Measurements from ENCODE around the gene PTCH2. TPM values are rescaled to one million over a fixed set of nuclear protein-coding genes. Genes with fewer than 3 reads are reported as not detected.

PTCH2 gene
- total and polyA plus RNA-seq, 2 of the 13 experiments (the other 11 are each of a cell fraction or from before 2014, with no cell fraction given): 0.60 to 1.5 TPM

DNA sequence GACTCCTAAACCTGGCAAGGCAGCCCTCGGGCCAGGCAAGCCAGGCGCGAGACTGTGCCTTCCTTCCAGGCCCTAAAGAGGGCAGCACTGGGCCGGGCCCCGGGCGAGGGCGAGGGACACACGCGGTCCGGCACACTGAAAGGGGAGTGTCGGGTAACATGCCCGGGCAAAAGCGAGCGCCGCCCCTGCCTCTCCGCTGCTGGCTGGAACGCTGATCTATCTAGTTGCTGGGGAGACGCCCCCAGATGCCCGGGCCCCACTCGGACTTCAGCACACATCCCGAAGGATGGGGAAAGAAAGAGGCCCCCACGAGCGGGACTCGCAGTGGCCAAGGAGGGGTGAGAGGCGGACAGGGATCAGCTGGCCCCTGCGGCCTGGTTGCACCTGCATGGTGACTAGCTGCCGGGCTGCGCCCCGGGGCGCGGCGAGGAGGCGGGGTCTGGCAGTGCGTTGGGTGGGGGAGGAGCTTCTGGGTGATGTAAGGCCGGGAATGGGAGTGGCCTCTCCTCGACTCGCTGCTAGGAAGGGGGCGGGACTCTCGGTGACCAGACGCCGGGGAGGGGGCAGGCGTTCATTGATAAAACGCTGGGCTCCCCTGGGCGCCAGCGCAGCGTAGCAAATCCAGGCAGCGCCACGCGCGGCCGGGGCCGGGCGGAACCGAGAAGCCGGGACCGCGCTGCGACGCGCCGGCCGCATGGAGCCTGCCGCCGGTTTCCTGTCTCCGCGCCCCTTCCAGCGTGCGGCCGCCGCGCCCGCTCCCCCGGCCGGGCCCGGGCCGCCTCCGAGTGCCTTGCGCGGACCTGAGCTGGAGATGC lies 43.1 kb downstream of the PTCH2 start, which contains the start of gene PLK3 (continued):
- TF ChIP-seq ZBTB10 (CRISPR knock-in tag; IDR thresholded peaks at IDR 0.05; ENCODE audit: borderline replicate concordance): no peak
- TF ChIP-seq, protein P1, sequence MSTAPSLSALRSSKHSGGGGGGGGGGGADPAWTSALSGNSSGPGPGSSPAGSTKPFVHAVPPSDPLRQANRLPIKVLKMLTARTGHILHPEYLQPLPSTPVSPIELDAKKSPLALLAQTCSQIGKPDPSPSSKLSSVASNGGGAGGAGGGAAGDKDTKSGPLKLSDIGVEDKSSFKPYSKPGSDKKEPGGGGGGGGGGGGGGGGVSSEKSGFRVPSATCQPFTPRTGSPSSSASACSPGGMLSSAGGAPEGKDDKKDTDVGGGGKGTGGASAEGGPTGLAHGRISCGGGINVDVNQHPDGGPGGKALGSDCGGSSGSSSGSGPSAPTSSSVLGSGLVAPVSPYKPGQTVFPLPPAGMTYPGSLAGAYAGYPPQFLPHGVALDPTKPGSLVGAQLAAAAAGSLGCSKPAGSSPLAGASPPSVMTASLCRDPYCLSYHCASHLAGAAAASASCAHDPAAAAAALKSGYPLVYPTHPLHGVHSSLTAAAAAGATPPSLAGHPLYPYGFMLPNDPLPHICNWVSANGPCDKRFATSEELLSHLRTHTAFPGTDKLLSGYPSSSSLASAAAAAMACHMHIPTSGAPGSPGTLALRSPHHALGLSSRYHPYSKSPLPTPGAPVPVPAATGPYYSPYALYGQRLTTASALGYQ (CRISPR knock-in tag; IDR thresholded peaks at IDR 0.05): no peak; the same call in 1 of the 2 replicates
- peak; percentile 86 for TF ChIP-seq ZNF883 (CRISPR knock-in tag; IDR thresholded peaks at IDR 0.05; ENCODE audit: not compliant biosample characterization)
- TF ChIP-seq ZNF484 (CRISPR knock-in tag; IDR thresholded peaks at IDR 0.05; ENCODE audit: borderline replicate concordance, low read depth): no peak
- TF ChIP-seq MXD4 (CRISPR knock-in tag; IDR thresholded peaks at IDR 0.05): peak; percentile 92; the same call in 1 of the 2 replicates
- TF ChIP-seq MXI1 (IDR thresholded peaks at IDR 0.05; ENCODE audit: borderline replicate concordance, low read depth, low read length): peak; percentile 92; the same call in 2 of the 3 replicates
- no peak for TF ChIP-seq XBP1 (CRISPR knock-in tag; IDR thresholded peaks at IDR 0.05)
- no peak for TF ChIP-seq ZNF496 (CRISPR knock-in tag; IDR thresholded peaks at IDR 0.05; ENCODE audit: insufficient replicate concordance)
- no peak; the same call in 1 of the 2 replicates for TF ChIP-seq HOXA5 (CRISPR knock-in tag; IDR thresholded peaks at IDR 0.05)
- no peak for TF ChIP-seq ZNF451 (CRISPR knock-in tag; IDR thresholded peaks at IDR 0.05)
- TF ChIP-seq ZNF749 (CRISPR knock-in tag; IDR thresholded peaks at IDR 0.05; ENCODE audit: borderline replicate concordance): 0 out of 2 replicates have a peak, but pooled peaks have one; percentile 23
- TF ChIP-seq THAP8 (CRISPR knock-in tag; IDR thresholded peaks at IDR 0.05; ENCODE audit: borderline replicate concordance): no peak
- peak; percentile 77 for TF ChIP-seq HIVEP1 (CRISPR knock-in tag; IDR thresholded peaks at IDR 0.05)
- TF ChIP-seq NFKB2 (CRISPR knock-in tag; IDR thresholded peaks at IDR 0.05; ENCODE audit: borderline replicate concordance): peak; percentile 56; the same call in 1 of the 2 replicates
- no peak for TF ChIP-seq ZNF263 (CRISPR knock-in tag; IDR thresholded peaks at IDR 0.05)
- 0 out of 2 replicates have a peak, but pooled peaks have one; percentile 31 for TF ChIP-seq HNRNPUL1 (IDR thresholded peaks at IDR 0.05; ENCODE audit: low read depth, low read length)
- no peak for TF ChIP-seq ZNF7 (CRISPR knock-in tag; IDR thresholded peaks at IDR 0.05)
- TF ChIP-seq PAX8 (CRISPR knock-in tag; IDR thresholded peaks at IDR 0.05; ENCODE audit: borderline replicate concordance): peak; percentile 96
- no peak; the same call in 1 of the 2 replicates for TF ChIP-seq ZNF777 (CRISPR knock-in tag; IDR thresholded peaks at IDR 0.05)
- TF ChIP-seq, protein P2, sequence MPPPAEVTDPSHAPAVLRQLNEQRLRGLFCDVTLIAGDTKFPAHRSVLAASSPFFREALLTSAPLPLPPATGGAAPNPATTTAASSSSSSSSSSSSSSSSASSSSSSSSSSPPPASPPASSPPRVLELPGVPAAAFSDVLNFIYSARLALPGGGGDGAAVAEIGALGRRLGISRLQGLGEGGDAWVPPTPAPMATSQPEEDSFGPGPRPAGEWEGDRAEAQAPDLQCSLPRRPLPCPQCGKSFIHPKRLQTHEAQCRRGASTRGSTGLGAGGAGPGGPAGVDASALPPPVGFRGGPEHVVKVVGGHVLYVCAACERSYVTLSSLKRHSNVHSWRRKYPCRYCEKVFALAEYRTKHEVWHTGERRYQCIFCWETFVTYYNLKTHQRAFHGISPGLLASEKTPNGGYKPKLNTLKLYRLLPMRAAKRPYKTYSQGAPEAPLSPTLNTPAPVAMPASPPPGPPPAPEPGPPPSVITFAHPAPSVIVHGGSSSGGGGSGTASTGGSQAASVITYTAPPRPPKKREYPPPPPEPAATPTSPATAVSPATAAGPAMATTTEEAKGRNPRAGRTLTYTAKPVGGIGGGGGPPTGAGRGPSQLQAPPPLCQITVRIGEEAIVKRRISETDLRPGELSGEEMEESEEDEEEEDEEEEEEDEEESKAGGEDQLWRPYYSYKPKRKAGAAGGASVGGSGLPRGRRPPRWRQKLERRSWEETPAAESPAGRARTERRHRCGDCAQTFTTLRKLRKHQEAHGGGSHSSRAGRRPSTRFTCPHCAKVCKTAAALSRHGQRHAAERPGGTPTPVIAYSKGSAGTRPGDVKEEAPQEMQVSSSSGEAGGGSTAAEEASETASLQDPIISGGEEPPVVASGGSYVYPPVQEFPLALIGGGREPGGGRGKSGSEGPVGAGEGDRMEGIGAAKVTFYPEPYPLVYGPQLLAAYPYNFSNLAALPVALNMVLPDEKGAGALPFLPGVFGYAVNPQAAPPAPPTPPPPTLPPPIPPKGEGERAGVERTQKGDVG (CRISPR knock-in tag; IDR thresholded peaks at IDR 0.05; ENCODE audit: borderline replicate concordance): peak; percentile 90; the same call in 1 of the 2 replicates

Measured in HepG2 (cell line).